Measurements from ENCODE around the gene ANKRD27.

Gene ANKRD27

DNA sequence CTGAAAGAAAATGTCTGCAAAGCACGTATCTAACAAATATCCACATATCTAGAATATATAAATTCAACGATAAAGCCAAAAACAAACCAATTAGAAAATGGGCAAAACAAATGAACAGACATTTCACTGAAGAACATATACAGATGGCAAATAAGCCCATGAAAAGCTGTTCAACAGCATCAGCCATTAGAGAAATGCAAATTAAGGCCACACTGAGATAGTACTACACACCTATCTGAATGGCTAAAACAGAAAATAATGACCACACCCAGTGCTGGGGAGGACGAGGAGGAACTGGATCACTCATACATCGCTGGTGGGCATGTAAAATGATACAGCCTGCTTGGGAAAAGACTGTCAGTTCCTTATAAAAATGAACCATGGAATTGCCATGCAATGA, 62.0 kb downstream of the ANKRD27 start:
- ATAC-seq (ENCODE audit: insufficient read depth, low read depth) (no peak), DNase-seq (no peak)
- Histone ChIP-seq H3K4me1 (ENCODE audit: insufficient read depth, low read length) (no peaks in the 10 kb centered on the region), H3K27me3 (ENCODE audit: insufficient read depth, low read length, poor library complexity) (no peaks in the 10 kb centered on the region), H3K79me2 (ENCODE audit: insufficient read depth, low read length) (no peaks in the 10 kb centered on the region), H3K4me2 (ENCODE audit: insufficient read depth, low read length) (no peak overlapping the region), H3K4me3 (ENCODE audit: low read depth in 1 of 2, low read length in 2 of 2) (no peak overlapping the region), H3K27ac (ENCODE audit: low read length) (no peak overlapping the region), H3K36me3 (ENCODE audit: insufficient read depth, low read length) (peaks cover 67% of the 10 kb centered on the region), H3K9ac (ENCODE audit: low read depth, low read length) (no peak overlapping the region), H2AFZ (ENCODE audit: low read depth, low read length) (no peak overlapping the region), H4K20me1 (ENCODE audit: insufficient read depth, low read length) (no peaks in the 10 kb centered on the region), H3K9me3 (ENCODE audit: insufficient read depth, low read length, severe bottlenecking) (no peaks in the 10 kb centered on the region)
- TF ChIP-seq EZH2 (IDR thresholded peaks at IDR 0.05; ENCODE audit: borderline replicate concordance, low read depth, low read length, severe bottlenecking) (no peak), CTCF (IDR thresholded peaks at IDR 0.05; ENCODE audit: borderline replicate concordance, extremely low read depth, low read length, poor library complexity, severe bottlenecking) (no peak)

DNA sequence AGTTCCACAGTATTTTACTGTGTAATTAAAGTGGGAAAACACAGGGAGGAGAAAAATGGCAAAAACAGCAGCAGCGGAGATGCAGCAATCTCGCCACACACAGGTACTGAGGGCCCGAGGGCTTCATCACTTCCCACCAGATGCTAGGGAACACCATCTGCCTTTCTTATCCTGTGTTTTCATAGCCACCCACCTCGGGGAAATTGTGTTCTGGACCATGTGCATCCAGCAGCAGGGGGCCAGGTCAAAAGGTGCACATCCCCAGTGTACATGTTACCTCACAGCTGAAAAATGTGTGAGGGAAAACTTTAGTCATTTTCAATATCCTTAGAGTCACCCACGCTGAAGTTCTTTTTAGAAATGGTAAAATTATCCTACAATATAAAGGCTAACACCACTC, 63.8 kb downstream of the ANKRD27 start:
- DNase-seq (no peak), ATAC-seq (ENCODE audit: insufficient read depth, low read depth) (no peak)
- Histone ChIP-seq H3K9me3 (ENCODE audit: insufficient read depth, low read length, severe bottlenecking) (no peaks in the 10 kb centered on the region), H4K20me1 (ENCODE audit: insufficient read depth, low read length) (no peaks in the 10 kb centered on the region), H3K79me2 (ENCODE audit: insufficient read depth, low read length) (no peaks in the 10 kb centered on the region), H3K36me3 (ENCODE audit: insufficient read depth, low read length) (peaks cover 68% of the 10 kb centered on the region), H3K27me3 (ENCODE audit: insufficient read depth, low read length, poor library complexity) (no peaks in the 10 kb centered on the region), H3K4me2 (ENCODE audit: insufficient read depth, low read length) (no peak overlapping the region), H3K9ac (ENCODE audit: low read depth, low read length) (no peak overlapping the region), H2AFZ (ENCODE audit: low read depth, low read length) (no peak overlapping the region), H3K27ac (ENCODE audit: low read length) (no peak overlapping the region), H3K4me1 (ENCODE audit: insufficient read depth, low read length) (no peaks in the 10 kb centered on the region), H3K4me3 (ENCODE audit: low read depth in 1 of 2, low read length in 2 of 2) (no peak overlapping the region)
- TF ChIP-seq CTCF (IDR thresholded peaks at IDR 0.05; ENCODE audit: borderline replicate concordance, extremely low read depth, low read length, poor library complexity, severe bottlenecking) (no peak), EZH2 (IDR thresholded peaks at IDR 0.05; ENCODE audit: borderline replicate concordance, low read depth, low read length, severe bottlenecking) (no peak)

DNA sequence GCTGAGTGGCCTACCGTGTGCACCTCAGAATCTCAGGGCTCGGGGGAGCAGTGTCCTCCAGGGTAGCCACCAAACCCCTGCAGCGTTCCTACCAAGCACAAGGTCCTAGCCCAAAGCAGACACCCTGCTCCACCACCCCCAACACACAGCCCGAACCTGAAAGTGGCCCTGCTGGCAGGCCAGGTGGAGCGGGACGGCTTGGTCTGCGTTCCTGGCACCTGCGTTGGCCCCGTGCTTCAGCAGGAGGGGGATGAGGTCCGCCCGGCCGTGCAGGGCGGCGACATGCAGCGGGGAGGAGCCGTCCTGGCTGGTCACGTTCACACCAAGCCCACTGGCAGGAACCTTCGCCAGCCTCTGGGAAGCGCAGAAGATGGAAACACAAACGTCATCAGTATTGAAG, 67.5 kb downstream of the ANKRD27 start:
- TF ChIP-seq EZH2 (IDR thresholded peaks at IDR 0.05; ENCODE audit: borderline replicate concordance, low read depth, low read length, severe bottlenecking) (no peak), CTCF (IDR thresholded peaks at IDR 0.05; ENCODE audit: borderline replicate concordance, extremely low read depth, low read length, poor library complexity, severe bottlenecking) (no peak)
- Histone ChIP-seq H3K4me3 (ENCODE audit: low read depth in 1 of 2, low read length in 2 of 2) (no peak overlapping the region), H3K9ac (ENCODE audit: low read depth, low read length) (no peak overlapping the region), H3K36me3 (ENCODE audit: insufficient read depth, low read length) (peaks cover 60% of the 10 kb centered on the region), H3K79me2 (ENCODE audit: insufficient read depth, low read length) (no peaks in the 10 kb centered on the region), H3K27ac (ENCODE audit: low read length) (no peak overlapping the region), H2AFZ (ENCODE audit: low read depth, low read length) (no peak overlapping the region), H3K9me3 (ENCODE audit: insufficient read depth, low read length, severe bottlenecking) (no peaks in the 10 kb centered on the region), H3K4me1 (ENCODE audit: insufficient read depth, low read length) (no peaks in the 10 kb centered on the region), H3K27me3 (ENCODE audit: insufficient read depth, low read length, poor library complexity) (no peaks in the 10 kb centered on the region), H4K20me1 (ENCODE audit: insufficient read depth, low read length) (no peaks in the 10 kb centered on the region), H3K4me2 (ENCODE audit: insufficient read depth, low read length) (no peak overlapping the region)
- ATAC-seq (ENCODE audit: insufficient read depth, low read depth) (no peak), DNase-seq (no peak)

GRCh38 chr19:32606289-32606688, 68.7 kb downstream of the ANKRD27 start:
- no peak overlapping the region for H3K4me3 ChIP-seq (ENCODE audit: low read depth in 1 of 2, low read length in 2 of 2)
- H3K79me2 ChIP-seq (ENCODE audit: insufficient read depth, low read length): no peaks in the 10 kb centered on the region
- peaks cover 62% of the 10 kb centered on the region for H3K36me3 ChIP-seq (ENCODE audit: insufficient read depth, low read length)
- no peaks in the 10 kb centered on the region for H4K20me1 ChIP-seq (ENCODE audit: insufficient read depth, low read length)
- TF ChIP-seq CTCF (IDR thresholded peaks at IDR 0.05; ENCODE audit: borderline replicate concordance, extremely low read depth, low read length, poor library complexity, severe bottlenecking) (no peak), EZH2 (IDR thresholded peaks at IDR 0.05; ENCODE audit: borderline replicate concordance, low read depth, low read length, severe bottlenecking) (no peak)
- no peak overlapping the region for H2AFZ ChIP-seq (ENCODE audit: low read depth, low read length)
- ATAC-seq (ENCODE audit: insufficient read depth, low read depth) (no peak), DNase-seq (no peak)
- H3K27ac ChIP-seq (ENCODE audit: low read length): no peak overlapping the region
- H3K4me2 ChIP-seq (ENCODE audit: insufficient read depth, low read length): no peak overlapping the region
- H3K9ac ChIP-seq (ENCODE audit: low read depth, low read length): no peak overlapping the region
- H3K4me1 ChIP-seq (ENCODE audit: insufficient read depth, low read length): no peaks in the 10 kb centered on the region
- no peaks in the 10 kb centered on the region for H3K9me3 ChIP-seq (ENCODE audit: insufficient read depth, low read length, severe bottlenecking)
- no peaks in the 10 kb centered on the region for H3K27me3 ChIP-seq (ENCODE audit: insufficient read depth, low read length, poor library complexity)

Data from DND-41 (cell line).